Spleen (tissue), 11 donors: ENCODE measurements around the gene TWF2. TPM values are rescaled to one million over a fixed set of nuclear protein-coding genes. Genes with fewer than 3 reads are reported as not detected.

ENCODE experiments used
- DNase-seq: peaks from one replicate; pipeline ENCODE4 v3.0.0-alpha.2; 2020
- H3K27ac ChIP-seq, 8 donors: fragments of 200-600 bp; sonication (generic) in 7 of 8; 1 replicate in 4 of 8; 2 replicates in 4 of 8; pipeline versions ENCODE4 v1.5.0 to v1.8.0; 2016 to 2021; ENCODE audit warnings: inconsistent platforms in 4 of 8, mild to moderate bottlenecking in 4 of 8, moderate library complexity in 1 of 8
- H3K27me3 ChIP-seq, 7 donors: fragments of 200-600 bp; sonication (generic) in 6 of 7; replicated peaks in 1 of 7; 1 replicate in 4 of 7; 2 replicates in 3 of 7; pipeline versions ENCODE4 v1.5.0 to v1.8.0; 2016 to 2021; ENCODE audit warnings: inconsistent platforms in 3 of 7, mild to moderate bottlenecking in 1 of 7
- H3K36me3 ChIP-seq, 6 donors: fragments of 200-600 bp; sonication (generic) in 5 of 6; 1 replicate in 4 of 6; 2 replicates in 2 of 6; pipeline versions ENCODE4 v1.5.0 to v1.8.0; 2016 to 2021; ENCODE audit warnings: inconsistent platforms in 2 of 6
- H3K4me1 ChIP-seq, 6 donors: fragments of 200-600 bp; sonication (generic) in 5 of 6; 1 replicate in 3 of 6; 2 replicates in 3 of 6; pipeline versions ENCODE4 v1.5.0 to v1.8.0; 2016 to 2021; ENCODE audit warnings: inconsistent platforms in 3 of 6
- H3K4me3 ChIP-seq, 8 donors: fragments of 200-600 bp; sonication (generic) in 7 of 8; 1 replicate in 4 of 8; 2 replicates in 4 of 8; pipeline versions ENCODE4 v1.5.0 to v1.8.0; 2016 to 2021; ENCODE audit warnings: inconsistent platforms in 4 of 8, mild to moderate bottlenecking in 4 of 8, moderate library complexity in 2 of 8
- H3K9me3 ChIP-seq, 8 donors: fragments of 200-600 bp; sonication (generic) in 7 of 8; 1 replicate in 4 of 8; 2 replicates in 4 of 8; pipeline versions ENCODE4 v1.5.0 to v1.8.0; 2016 to 2021; ENCODE audit warnings: inconsistent platforms in 4 of 8
- POLR2A ChIP-seq, 3 donors: fragments of 450-650 bp; IDR thresholded peaks; one replicate each; pipeline ENCODE4 v1.5.1; 2017; ENCODE audit warnings: antibody characterized with exemption in 3 of 3, mild to moderate bottlenecking in 1 of 3
- POLR2AphosphoS5 ChIP-seq, 3 donors: sonication (generic); formaldehyde crosslinking; IDR thresholded peaks; one replicate each; pipeline ENCODE4 v1.5.1; 2017; ENCODE audit warnings: antibody characterized with exemption in 3 of 3
- whole genome bisulfite sequencing, 5 donors: extraction: QIAGEN DNeasy Blood & Tissue Kit in 3 of 5; methylation state at CpG; one replicate each; pipeline versions ENCODE4 v1.1.5 to v1.1.7; 2013 to 2018; 5-methylcytosine and 5-hydroxymethylcytosine counted together
- intact Hi-C: fragments of 100-400 bp; cut with DNase I; formaldehyde crosslinking; loops from one replicate; pipeline ENCODE4 v1.15.0; 2023; ENCODE audit warnings: low total_unique reads
- polyA plus RNA-seq, 3 donors: library from polyadenylated mRNA; stranded (reverse); fragments of 200-250 nt; gene quantifications; one replicate each; pipeline ENCODE4 v1.2.1, GENCODE V29; 2013
- total RNA-seq, 7 donors: library from RNA; depleted of rRNA in 3 of 7; stranded (reverse); fragments of >200 nt in 3 of 7; fragmentation: NEBNext Ultra II Directional in 4 of 7; extraction: Animal tissue kit (Norgen Biotek cat#: 25700) in 4 of 7; gene quantifications; one replicate each; pipeline versions ENCODE4 v1.1.0 to v1.2.1, GENCODE V29; 2016 to 2021
- TF ChIP-seq, protein P1 (sequence below), 11 experiments: fragments of 200-600 bp in 7 of 11; fragments of 450-650 bp in 4 of 11; sonication (generic) in 4 of 11; IDR thresholded peaks in 8 of 11; conservative IDR thresholded peaks in 3 of 11; 1 replicate in 7 of 11; 2 replicates in 4 of 11; pipeline versions ENCODE4 v1.4.0 to v1.8.0; 2016 to 2021; ENCODE audit warnings: antibody characterized with exemption in 11 of 11, inconsistent platforms in 4 of 11, mild to moderate bottlenecking in 1 of 11
- donor health status: healthy with polysubstance abuse.
- donor health status: DM: no; HTN: no; CAD: no; lungs with moderate emphysema.
- donor health status: DM: no; HTN: no; CAD: no.
- donor health status: Bipolar disorder and iron deficiency.
- donor health status: healthy.
- donor health status: DM: no; HTN: no; CAD: no.
- donor health status: DM: yes; HTN: yes; CAD: no.

Gene TWF2
- total and polyA plus RNA-seq, 10 donors = 47.3 to 109 (median 68.0) TPM

DNA sequence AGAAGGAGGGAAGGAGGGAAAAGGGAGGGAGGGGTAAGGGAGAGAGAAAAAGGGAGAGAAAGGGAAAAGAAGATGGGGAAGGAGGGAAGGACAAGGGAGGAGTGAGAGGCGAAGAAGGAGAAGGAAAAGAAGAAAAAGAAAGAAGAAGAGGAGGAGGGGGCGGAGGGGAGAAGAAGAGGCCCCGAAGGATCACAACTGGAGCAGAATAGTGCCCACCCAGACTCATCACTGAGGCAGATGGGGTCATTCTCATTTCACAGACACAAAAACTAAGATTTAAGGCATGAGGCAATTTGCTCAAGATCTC is 43.7 kb downstream of the TWF2 start:
- Histone ChIP-seq H3K27me3 (no peaks in the 10 kb centered on the region), H3K9me3 (no peaks in the 10 kb centered on the region), H3K27ac (peak overlapping the region in 4 of 8 donors; percentile 28 to 91 (median 64)), H3K4me1 (peaks cover 34 to 75% (median 56%) of the 10 kb centered on the region in 6 donors), H3K36me3 (peaks cover 0 to 11% (median 2%) of the 10 kb centered on the region in 6 donors), H3K4me3 (no peak overlapping the region)
- TF ChIP-seq POLR2AphosphoS5 (IDR thresholded peaks at IDR 0.05) = no peak
- TF ChIP-seq, protein P1, sequence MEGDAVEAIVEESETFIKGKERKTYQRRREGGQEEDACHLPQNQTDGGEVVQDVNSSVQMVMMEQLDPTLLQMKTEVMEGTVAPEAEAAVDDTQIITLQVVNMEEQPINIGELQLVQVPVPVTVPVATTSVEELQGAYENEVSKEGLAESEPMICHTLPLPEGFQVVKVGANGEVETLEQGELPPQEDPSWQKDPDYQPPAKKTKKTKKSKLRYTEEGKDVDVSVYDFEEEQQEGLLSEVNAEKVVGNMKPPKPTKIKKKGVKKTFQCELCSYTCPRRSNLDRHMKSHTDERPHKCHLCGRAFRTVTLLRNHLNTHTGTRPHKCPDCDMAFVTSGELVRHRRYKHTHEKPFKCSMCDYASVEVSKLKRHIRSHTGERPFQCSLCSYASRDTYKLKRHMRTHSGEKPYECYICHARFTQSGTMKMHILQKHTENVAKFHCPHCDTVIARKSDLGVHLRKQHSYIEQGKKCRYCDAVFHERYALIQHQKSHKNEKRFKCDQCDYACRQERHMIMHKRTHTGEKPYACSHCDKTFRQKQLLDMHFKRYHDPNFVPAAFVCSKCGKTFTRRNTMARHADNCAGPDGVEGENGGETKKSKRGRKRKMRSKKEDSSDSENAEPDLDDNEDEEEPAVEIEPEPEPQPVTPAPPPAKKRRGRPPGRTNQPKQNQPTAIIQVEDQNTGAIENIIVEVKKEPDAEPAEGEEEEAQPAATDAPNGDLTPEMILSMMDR (IDR thresholded peaks at IDR 0.05 in 8 of 11, conservative IDR thresholded peaks at IDR 0.05 in 3 of 11) = no peak
- TF ChIP-seq POLR2A (IDR thresholded peaks at IDR 0.05) = no peak
- intact Hi-C loops = no loop called here
- 75 to 91% (median 84%) methylated on average over 3 of the region's 3 CpGs for WGBS, 5 donors
- DNase-seq = no peak

DNA sequence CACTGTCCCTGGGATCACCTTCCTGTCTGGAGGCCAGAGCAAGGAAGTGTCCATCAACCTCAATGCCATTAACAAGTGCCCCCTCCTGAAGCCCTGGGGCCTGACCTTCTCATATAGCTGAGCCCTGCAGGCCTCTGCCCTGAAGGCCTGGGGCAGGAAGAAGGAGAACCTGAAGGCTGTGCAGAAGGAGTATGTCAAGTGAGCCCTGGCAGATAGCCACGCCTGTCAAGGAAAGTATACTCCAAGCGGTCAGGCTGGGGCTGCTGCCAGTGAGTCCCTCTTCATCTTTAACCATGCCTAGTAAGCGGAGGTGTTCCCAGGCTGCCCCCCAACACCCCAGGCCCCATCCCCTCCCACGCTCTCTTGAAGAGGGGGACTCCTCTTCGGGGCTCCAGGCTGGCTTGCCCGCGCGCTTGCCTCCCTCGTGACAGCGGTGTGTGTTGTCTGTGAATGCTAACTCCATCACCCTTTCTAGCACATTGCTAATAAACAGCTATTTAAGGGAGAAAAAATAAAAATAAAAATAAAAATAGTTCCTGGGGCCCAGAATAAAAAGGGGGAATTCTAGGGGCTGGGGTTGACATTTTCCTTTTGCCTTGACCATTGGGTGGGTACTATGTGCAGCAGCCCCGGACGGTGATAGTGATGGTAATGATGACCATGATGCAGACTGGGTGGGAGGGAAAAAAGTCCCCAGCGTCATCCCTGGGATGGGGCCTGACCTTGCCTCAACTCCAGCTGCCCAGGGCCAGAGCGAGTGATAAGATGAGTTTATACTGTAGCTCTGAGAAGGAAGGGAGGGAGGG is 44.3 kb downstream of the TWF2 start:
- TF ChIP-seq POLR2AphosphoS5 (IDR thresholded peaks at IDR 0.05) (no peak), POLR2A (IDR thresholded peaks at IDR 0.05) (no peak)
- TF ChIP-seq, protein P1 (IDR thresholded peaks at IDR 0.05 in 8 of 11, conservative IDR thresholded peaks at IDR 0.05 in 3 of 11) = no peak
- Histone ChIP-seq H3K27ac (peak overlapping the region in 2 of 8 donors; percentile 25 to 91), H3K36me3 (peaks cover 0 to 6% (median 2%) of the 10 kb centered on the region in 6 donors), H3K27me3 (no peaks in the 10 kb centered on the region), H3K4me3 (no peak overlapping the region), H3K4me1 (peaks cover 34 to 75% (median 53%) of the 10 kb centered on the region in 6 donors), H3K9me3 (no peaks in the 10 kb centered on the region)
- 71 to 92% (median 81%) methylated on average over 13 to 14 of the region's 14 CpGs for WGBS, 5 donors
- intact Hi-C loops = no loop called here
- no peak for DNase-seq

DNA sequence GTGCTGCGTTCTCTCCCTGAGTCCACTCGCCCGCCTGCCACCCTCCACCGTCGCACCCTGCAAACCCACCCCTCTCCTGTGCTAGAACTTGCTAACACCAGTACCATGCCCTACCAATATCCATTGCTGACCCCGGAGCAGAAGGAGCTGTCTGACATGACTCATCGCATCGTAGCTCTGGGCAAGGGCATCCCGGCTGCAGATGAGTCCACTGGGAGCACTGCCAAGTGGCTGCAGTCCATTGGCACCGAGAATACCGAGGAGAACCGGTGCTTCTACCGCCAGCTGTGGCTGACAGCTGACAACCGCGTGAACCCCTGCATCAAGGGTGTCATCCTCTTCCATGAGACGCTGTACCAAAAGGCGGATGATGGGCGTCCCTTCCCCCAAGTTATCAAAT is 45.9 kb downstream of the TWF2 start:
- no peaks in the 10 kb centered on the region for H3K36me3 ChIP-seq

DNA sequence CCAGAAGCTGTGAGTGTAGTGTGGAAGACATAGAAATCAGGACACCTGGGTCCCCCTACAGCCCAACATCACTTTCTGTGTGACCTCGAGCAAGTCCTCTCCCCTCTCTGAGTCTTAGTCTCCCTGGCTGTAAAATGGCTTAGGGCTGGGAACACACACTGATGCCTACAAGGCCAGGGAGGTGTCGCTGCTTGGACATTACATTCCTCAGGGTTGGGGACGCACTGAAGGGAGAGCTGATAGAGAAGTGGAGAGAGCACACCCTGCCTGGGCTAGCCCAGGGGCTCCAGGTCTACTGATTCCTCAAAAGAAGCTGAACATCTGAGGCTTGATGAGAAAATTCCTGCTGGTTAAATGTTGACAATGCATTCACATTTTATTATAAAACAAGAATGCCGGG is 47.3 kb downstream of the TWF2 start:
- WGBS, 5 donors = 87 to 94% (median 90%) methylated on average over 4 of the region's 4 CpGs
- no peaks in the 10 kb centered on the region for H3K9me3 ChIP-seq
- peak overlapping the region in 2 of 8 donors; percentile 28 to 55 for H3K27ac ChIP-seq
- H3K36me3 ChIP-seq = no peaks in the 10 kb centered on the region
- TF ChIP-seq POLR2A (IDR thresholded peaks at IDR 0.05) (no peak), POLR2AphosphoS5 (IDR thresholded peaks at IDR 0.05) (no peak)
- TF ChIP-seq, protein P1 (IDR thresholded peaks at IDR 0.05 in 8 of 11, conservative IDR thresholded peaks at IDR 0.05 in 3 of 11) = no peak
- no peaks in the 10 kb centered on the region for H3K27me3 ChIP-seq
- H3K4me1 ChIP-seq = peaks cover 11 to 64% (median 34%) of the 10 kb centered on the region in 6 donors
- DNase-seq = no peak
- intact Hi-C loops = no loop called here
- H3K4me3 ChIP-seq = no peak overlapping the region

More for the DNA sequence above, 45.9 kb downstream of the TWF2 start:
- intact Hi-C loops = no loop called here
- Histone ChIP-seq H3K9me3 (no peaks in the 10 kb centered on the region), H3K4me3 (no peak overlapping the region), H3K27ac (no peak overlapping the region), H3K27me3 (no peaks in the 10 kb centered on the region), H3K4me1 (peaks cover 22 to 76% (median 46%) of the 10 kb centered on the region in 6 donors)
- no peak for DNase-seq
- TF ChIP-seq POLR2A (IDR thresholded peaks at IDR 0.05) (no peak), POLR2AphosphoS5 (IDR thresholded peaks at IDR 0.05) (no peak)
- TF ChIP-seq, protein P1 (IDR thresholded peaks at IDR 0.05 in 8 of 11, conservative IDR thresholded peaks at IDR 0.05 in 3 of 11) = no peak
- 78 to 89% (median 85%) methylated on average over 13 to 18 of the region's 18 CpGs for WGBS, 5 donors
